Fibroblast of peridontal ligament (primary cell): ENCODE results near the gene MRPL33.

Experiments
- DNase-seq: peaks from one replicate; pipeline ENCODE4 v3.0.0-alpha.2; 2010; ENCODE audit errors: extremely low read depth

The MRPL33 gene

GRCh38 chr2:27776696-27777095 lies 5.2 kb downstream of the MRPL33 start:
- no peak for DNase-seq

- no peak for DNase-seq
These were observed 8.0 kb downstream of the MRPL33 start for GRCh38 chr2:27779417-27780055.

- no peak for DNase-seq
These were observed 10.0 kb downstream of the MRPL33 start for GRCh38 chr2:27781496-27781895.

- DNase-seq: no peak
These were observed 11.2 kb downstream of the MRPL33 start for GRCh38 chr2:27782701-27783100.

- no peak for DNase-seq
These were observed 19.3 kb downstream of the MRPL33 start for GRCh38 chr2:27790796-27791195.

GRCh38 chr2:27792759-27793158 lies 21.2 kb downstream of the MRPL33 start:
- DNase-seq: peak; percentile 74

- no peak for DNase-seq
These were observed 23.7 kb downstream of the MRPL33 start for GRCh38 chr2:27795093-27795834.

- peak; percentile 75 for DNase-seq
These were observed 24.4 kb downstream of the MRPL33 start for GRCh38 chr2:27795868-27796277.

- DNase-seq: peak; percentile 54
These were observed 25.6 kb downstream of the MRPL33 start for GRCh38 chr2:27796791-27797765.

GRCh38 chr2:27797841-27798240 lies 26.3 kb downstream of the MRPL33 start:
- DNase-seq: no peak

GRCh38 chr2:27798486-27798885 lies 27.0 kb downstream of the MRPL33 start:
- no peak for DNase-seq

GRCh38 chr2:27798948-27799645 lies 27.6 kb downstream of the MRPL33 start:
- DNase-seq: peak; percentile 100

- no peak for DNase-seq
These were observed 28.1 kb downstream of the MRPL33 start for GRCh38 chr2:27799646-27800010.

- no peak for DNase-seq
These were observed 29.3 kb downstream of the MRPL33 start for GRCh38 chr2:27800856-27801255.

- DNase-seq: no peak
These were observed 31.0 kb downstream of the MRPL33 start for GRCh38 chr2:27802547-27802946.

- DNase-seq: no peak
These were observed 31.5 kb downstream of the MRPL33 start for GRCh38 chr2:27803046-27803445.

- peak; percentile 81 for DNase-seq
These were observed 32.6 kb downstream of the MRPL33 start for GRCh38 chr2:27804146-27804545.

- DNase-seq: no peak
These were observed 33.7 kb downstream of the MRPL33 start for GRCh38 chr2:27805180-27805579.

GRCh38 chr2:27806311-27807059 lies 35.0 kb downstream of the MRPL33 start:
- DNase-seq: no peak

- no peak for DNase-seq
These were observed 36.0 kb downstream of the MRPL33 start for GRCh38 chr2:27807476-27807875.

- DNase-seq: no peak
These were observed 36.9 kb downstream of the MRPL33 start for GRCh38 chr2:27808418-27808817.
